ENCODE results near the gene TNIK.

The TNIK gene

GRCh38 chr3:171133337-171133736, 326.9 kb downstream of the TNIK start:
- Histone ChIP-seq H2AFZ (ENCODE audit: low read length) (no peak overlapping the region), H4K20me1 (ENCODE audit: insufficient read depth, low read length) (no peaks in the 10 kb centered on the region), H3K79me2 (ENCODE audit: insufficient read depth, low read length) (no peaks in the 10 kb centered on the region), H3K27ac (ENCODE audit: low read depth, low read length, poor library complexity, severe bottlenecking) (no peak overlapping the region), H3K27me3 (ENCODE audit: insufficient read depth, low read length) (no peaks in the 10 kb centered on the region), H3K9ac (ENCODE audit: low read length) (no peak overlapping the region), H3K4me3 (ENCODE audit: low read depth, low read length, poor library complexity, severe bottlenecking) (no peak overlapping the region), H3K4me2 (ENCODE audit: low read length) (no peak overlapping the region), H3K36me3 (ENCODE audit: insufficient read depth, low read length) (no peaks in the 10 kb centered on the region), H3F3A (ENCODE audit: insufficient read depth, low read length) (no peaks in the 10 kb centered on the region), H3K9me2 (ENCODE audit: low read depth, low read length) (no peaks in the 10 kb centered on the region), H3K4me1 (ENCODE audit: insufficient read depth, low read length, severe bottlenecking) (no peaks in the 10 kb centered on the region), H3K9me3 (ENCODE audit: low read length) (no peaks in the 10 kb centered on the region)
- no peak for TF ChIP-seq EZH2 (IDR thresholded peaks at IDR 0.05; ENCODE audit: borderline replicate concordance, low read length)
- TF ChIP-seq, protein P1, sequence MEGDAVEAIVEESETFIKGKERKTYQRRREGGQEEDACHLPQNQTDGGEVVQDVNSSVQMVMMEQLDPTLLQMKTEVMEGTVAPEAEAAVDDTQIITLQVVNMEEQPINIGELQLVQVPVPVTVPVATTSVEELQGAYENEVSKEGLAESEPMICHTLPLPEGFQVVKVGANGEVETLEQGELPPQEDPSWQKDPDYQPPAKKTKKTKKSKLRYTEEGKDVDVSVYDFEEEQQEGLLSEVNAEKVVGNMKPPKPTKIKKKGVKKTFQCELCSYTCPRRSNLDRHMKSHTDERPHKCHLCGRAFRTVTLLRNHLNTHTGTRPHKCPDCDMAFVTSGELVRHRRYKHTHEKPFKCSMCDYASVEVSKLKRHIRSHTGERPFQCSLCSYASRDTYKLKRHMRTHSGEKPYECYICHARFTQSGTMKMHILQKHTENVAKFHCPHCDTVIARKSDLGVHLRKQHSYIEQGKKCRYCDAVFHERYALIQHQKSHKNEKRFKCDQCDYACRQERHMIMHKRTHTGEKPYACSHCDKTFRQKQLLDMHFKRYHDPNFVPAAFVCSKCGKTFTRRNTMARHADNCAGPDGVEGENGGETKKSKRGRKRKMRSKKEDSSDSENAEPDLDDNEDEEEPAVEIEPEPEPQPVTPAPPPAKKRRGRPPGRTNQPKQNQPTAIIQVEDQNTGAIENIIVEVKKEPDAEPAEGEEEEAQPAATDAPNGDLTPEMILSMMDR (IDR thresholded peaks at IDR 0.05; ENCODE audit: low read length) = no peak

- Histone ChIP-seq H2AFZ (ENCODE audit: low read length) (no peak overlapping the region), H3K4me3 (ENCODE audit: low read depth, low read length, poor library complexity, severe bottlenecking) (no peak overlapping the region), H3K9ac (ENCODE audit: low read length) (no peak overlapping the region), H3F3A (ENCODE audit: insufficient read depth, low read length) (no peaks in the 10 kb centered on the region), H3K79me2 (ENCODE audit: insufficient read depth, low read length) (no peaks in the 10 kb centered on the region), H3K27me3 (ENCODE audit: insufficient read depth, low read length) (no peaks in the 10 kb centered on the region), H4K20me1 (ENCODE audit: insufficient read depth, low read length) (no peaks in the 10 kb centered on the region), H3K9me2 (ENCODE audit: low read depth, low read length) (no peaks in the 10 kb centered on the region), H3K36me3 (ENCODE audit: insufficient read depth, low read length) (no peaks in the 10 kb centered on the region), H3K27ac (ENCODE audit: low read depth, low read length, poor library complexity, severe bottlenecking) (no peak overlapping the region), H3K4me1 (ENCODE audit: insufficient read depth, low read length, severe bottlenecking) (no peaks in the 10 kb centered on the region), H3K9me3 (ENCODE audit: low read length) (no peaks in the 10 kb centered on the region), H3K4me2 (ENCODE audit: low read length) (no peak overlapping the region)
- TF ChIP-seq EZH2 (IDR thresholded peaks at IDR 0.05; ENCODE audit: borderline replicate concordance, low read length) = no peak
- TF ChIP-seq, protein P1 (IDR thresholded peaks at IDR 0.05; ENCODE audit: low read length) = no peak
Measured at GRCh38 chr3:171132873-171133272, 327.3 kb downstream of the TNIK start.

DNA sequence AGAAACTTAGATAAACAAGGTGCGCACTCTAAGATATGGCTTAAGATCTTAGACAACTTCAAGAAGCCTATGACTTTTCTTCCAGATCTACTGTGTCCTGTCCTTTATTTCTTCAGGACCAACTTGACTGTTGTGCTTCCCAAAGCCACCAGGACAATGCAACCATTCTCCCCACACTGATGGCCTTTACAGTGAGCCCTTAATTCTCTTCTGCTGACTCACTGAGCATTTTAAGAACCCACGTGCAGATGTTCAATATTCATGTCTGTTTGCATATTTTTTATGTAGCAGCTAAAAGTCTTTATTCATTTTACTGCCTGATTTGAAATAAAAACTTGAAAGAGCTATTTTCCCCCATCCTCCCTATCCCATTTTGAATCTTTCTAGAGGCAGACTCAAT, 330.4 kb downstream of the TNIK start:
- Histone ChIP-seq H3K9ac (ENCODE audit: low read length) (no peak overlapping the region), H2AFZ (ENCODE audit: low read length) (no peak overlapping the region), H3K79me2 (ENCODE audit: insufficient read depth, low read length) (no peaks in the 10 kb centered on the region), H3K36me3 (ENCODE audit: insufficient read depth, low read length) (no peaks in the 10 kb centered on the region), H3K9me3 (ENCODE audit: low read length) (no peaks in the 10 kb centered on the region), H4K20me1 (ENCODE audit: insufficient read depth, low read length) (no peaks in the 10 kb centered on the region), H3F3A (ENCODE audit: insufficient read depth, low read length) (no peaks in the 10 kb centered on the region), H3K4me3 (ENCODE audit: low read depth, low read length, poor library complexity, severe bottlenecking) (no peak overlapping the region), H3K27me3 (ENCODE audit: insufficient read depth, low read length) (no peaks in the 10 kb centered on the region), H3K27ac (ENCODE audit: low read depth, low read length, poor library complexity, severe bottlenecking) (no peak overlapping the region), H3K4me2 (ENCODE audit: low read length) (no peak overlapping the region), H3K4me1 (ENCODE audit: insufficient read depth, low read length, severe bottlenecking) (no peaks in the 10 kb centered on the region), H3K9me2 (ENCODE audit: low read depth, low read length) (no peaks in the 10 kb centered on the region)
- TF ChIP-seq EZH2 (IDR thresholded peaks at IDR 0.05; ENCODE audit: borderline replicate concordance, low read length) = no peak
- TF ChIP-seq, protein P1 (IDR thresholded peaks at IDR 0.05; ENCODE audit: low read length) = no peak

Measured in OCI-LY1 (cell line).